HG03159 (cell line): ENCODE measurements around the gene ARHGAP22.
A peak's percentile ranks its signal among the peaks of the same experiment; 100 is the strongest.

ENCODE experiments used
- ATAC-seq: cut with Tn5 transposase; IDR thresholded peaks from one replicate; pipeline ENCODE4 v1.9.1; 2021; ENCODE audit warnings: mild to moderate bottlenecking, moderate library complexity; ENCODE audit not compliant: unreplicated experiment

The ARHGAP22 gene

GRCh38 chr10:48634198-48634983 lies 29.5 kb upstream of the ARHGAP22 start:
- peak; percentile 86 for ATAC-seq

DNA sequence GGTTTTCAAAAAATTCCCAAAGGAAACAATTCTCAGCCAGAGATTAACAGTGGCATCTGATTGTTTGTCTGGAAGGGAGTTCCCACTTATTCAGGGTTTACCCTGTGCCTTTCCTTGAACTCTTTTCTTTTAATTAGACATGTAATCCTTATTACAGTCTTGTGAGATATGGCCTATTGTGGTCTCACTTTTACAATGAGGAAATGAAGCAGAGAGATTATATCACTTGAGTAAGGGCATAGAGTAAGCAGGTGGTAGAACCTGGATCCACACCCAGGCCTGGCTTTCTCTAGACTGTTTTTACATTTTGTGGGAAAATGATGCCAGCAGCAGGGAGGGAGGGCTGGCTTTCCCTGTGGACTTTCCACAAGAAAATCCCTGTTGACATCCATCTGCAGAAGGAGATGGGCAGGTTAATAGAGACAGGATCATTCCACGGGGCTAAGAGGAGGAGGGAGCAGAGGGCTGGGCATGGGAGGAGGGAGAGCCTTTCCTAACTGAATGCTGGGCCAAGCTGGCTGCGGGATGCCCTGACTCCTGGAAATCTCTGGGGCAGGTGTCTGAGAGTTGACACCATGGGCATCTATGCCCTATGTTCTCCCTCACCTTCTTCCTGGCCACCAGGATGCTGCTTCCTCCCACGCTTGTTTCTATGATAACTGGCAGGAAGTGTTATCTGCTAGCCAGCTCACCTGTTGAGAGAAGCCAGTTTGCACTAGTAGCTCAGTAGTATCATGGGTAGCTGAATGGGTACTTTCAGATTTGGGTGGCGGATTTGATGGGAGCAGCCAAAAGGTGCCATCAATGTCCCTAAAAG lies 28.7 kb upstream of the ARHGAP22 start:
- peak; percentile 37 for ATAC-seq

GRCh38 chr10:48632166-48632565 lies 27.3 kb upstream of the ARHGAP22 start:
- ATAC-seq, result no peak

GRCh38 chr10:48627984-48628609 lies 23.2 kb upstream of the ARHGAP22 start:
- ATAC-seq, result no peak

DNA sequence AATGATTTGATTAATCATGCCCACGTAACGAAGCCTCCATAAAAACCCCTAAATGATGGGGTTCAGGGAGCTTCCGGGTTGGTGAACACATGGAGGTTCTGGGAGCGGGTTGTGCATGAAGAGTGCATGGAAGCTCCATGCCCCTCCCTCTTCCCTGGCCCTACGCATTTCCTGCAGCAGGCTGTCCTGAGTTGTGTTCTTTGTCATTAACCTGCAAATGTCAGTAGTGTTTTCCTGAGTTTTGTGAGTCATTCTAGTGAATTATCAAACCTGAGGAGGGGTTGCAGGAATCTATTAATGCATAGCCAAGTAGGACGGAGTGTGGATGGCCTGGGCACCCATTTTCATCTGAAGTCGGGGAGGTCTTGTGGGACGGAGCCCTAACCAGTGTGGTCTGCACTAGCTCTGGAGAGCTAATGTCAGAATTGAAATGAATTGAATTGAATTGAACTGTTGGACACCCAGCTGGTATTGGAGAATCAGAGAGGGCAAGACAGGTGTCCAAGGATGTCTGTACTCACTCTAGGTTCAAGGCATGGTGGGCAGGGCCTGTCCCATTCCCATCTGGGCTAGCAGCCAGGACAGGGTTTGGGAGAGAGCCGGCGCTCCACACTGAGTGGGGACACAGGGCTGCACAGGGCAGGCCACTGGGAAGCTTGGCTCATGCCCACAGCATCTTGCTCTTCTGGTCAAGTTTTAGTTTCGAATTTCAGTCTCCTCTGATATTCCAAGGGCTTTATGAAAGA lies 22.3 kb upstream of the ARHGAP22 start:
- ATAC-seq, result no peak

DNA sequence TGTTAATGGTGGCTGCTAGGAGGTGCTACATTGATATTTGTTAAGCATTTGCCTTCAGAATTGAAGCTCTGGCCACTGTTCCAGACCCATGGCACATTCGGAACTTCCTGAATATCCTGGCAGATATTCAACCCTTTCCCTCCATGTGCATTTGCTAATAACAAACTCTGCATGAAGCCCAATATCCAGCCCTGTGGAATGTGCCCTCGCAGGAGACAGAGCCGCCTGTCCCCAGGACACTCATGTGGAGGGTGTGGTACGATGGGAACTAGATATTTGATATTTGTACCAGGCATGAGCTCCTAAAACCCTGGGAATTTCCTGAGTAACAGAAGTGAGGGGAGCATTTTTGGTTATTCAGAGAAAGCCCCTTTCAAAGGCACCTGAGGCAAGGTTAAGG lies 21.6 kb upstream of the ARHGAP22 start:
- ATAC-seq, result no peak

DNA sequence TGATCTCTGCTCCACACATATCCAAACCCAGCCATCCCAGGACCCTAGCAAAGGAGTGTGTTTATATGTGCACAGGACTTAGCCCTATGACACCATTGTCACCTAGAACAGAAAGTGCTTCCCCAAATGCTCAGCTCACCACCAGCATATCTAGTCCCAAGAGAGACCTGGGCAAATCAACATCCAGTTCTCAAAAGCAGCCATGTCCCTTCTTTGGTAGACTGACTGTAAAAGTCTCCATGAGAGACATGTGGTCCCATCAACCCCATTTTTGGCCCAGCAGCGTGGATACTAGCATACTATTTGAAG lies 20.9 kb upstream of the ARHGAP22 start:
- no peak for ATAC-seq

GRCh38 chr10:48623607-48624132 lies 18.8 kb upstream of the ARHGAP22 start:
- no peak for ATAC-seq

DNA sequence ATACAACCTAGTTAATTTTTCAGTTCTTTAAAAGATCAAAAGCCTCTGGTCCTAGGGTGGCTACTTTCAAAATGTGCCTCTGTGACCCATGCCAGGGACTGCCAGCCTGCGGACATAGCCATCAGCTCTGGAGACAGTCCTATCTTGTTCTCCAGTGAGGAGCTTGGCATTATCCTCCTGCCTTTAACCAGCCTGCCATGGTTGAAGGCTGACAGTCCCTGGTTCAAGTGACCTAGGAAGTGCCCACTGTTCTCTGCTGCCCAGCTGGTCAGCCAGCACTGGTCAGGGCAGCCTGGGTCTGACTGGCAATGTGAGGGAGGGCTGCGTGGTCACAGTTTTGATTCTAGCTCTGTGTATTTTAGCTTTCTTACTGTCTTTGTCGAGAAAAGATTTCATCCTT lies 18.1 kb upstream of the ARHGAP22 start:
- ATAC-seq, result no peak

DNA sequence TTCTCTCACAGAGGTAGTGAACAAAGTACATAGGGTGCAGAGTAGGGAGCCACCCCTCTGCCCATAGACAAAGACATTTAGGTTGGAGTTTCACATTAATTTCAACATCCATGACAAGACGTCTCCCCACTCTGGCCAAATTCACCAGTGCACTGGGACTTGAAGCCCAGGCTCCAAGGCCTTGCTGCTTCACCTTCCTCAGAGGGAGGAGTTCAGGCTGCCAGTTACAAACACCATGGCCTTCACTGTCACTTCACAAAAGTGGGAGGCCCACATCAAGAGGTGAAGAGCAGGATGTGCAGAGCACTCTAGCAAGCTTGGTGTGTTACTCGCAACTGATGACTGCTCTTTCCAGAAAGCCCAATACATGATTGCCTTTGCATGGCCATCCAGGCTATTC lies 15.8 kb upstream of the ARHGAP22 start:
- ATAC-seq, result no peak

DNA sequence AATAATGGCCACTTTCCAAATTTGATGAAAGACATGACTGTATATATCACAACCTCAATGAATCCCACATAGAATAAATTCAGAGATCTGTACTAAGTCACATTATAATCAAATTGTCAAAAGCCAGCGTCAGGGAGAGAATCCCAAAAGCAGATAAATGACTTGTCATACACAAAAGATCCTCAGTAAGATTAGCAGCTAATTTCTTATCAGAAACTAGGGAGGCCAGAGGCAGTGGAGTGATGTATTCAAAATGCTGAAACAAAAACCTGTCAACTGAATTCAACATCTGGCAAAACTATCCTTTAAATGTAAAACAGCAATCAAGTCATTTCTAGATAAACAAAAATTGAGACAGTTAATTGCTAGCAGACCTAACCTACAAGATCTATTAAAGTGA lies 11.6 kb upstream of the ARHGAP22 start:
- ATAC-seq, result no peak

GRCh38 chr10:48614481-48615390 lies 9.9 kb upstream of the ARHGAP22 start:
- peak; percentile 65 for ATAC-seq

DNA sequence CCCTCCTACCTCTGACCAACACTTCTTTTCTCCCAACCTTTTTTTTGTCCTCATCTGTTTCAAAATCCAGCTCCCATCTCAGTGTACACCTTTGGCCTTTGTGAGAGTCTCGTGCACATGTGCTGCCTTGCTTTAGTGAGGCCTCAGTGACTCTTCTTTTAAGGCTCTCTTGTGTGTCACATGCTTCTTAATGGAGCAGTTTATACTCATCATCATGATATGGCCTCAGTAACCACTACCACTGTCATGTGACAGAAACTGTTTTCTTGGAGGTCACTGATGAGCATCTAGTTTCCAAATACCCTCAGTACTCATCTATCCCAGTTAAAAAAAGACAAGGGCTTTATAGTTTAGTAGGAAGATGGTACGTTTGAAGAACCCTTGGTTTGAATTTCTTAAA lies 8.1 kb upstream of the ARHGAP22 start:
- ATAC-seq, result no peak

DNA sequence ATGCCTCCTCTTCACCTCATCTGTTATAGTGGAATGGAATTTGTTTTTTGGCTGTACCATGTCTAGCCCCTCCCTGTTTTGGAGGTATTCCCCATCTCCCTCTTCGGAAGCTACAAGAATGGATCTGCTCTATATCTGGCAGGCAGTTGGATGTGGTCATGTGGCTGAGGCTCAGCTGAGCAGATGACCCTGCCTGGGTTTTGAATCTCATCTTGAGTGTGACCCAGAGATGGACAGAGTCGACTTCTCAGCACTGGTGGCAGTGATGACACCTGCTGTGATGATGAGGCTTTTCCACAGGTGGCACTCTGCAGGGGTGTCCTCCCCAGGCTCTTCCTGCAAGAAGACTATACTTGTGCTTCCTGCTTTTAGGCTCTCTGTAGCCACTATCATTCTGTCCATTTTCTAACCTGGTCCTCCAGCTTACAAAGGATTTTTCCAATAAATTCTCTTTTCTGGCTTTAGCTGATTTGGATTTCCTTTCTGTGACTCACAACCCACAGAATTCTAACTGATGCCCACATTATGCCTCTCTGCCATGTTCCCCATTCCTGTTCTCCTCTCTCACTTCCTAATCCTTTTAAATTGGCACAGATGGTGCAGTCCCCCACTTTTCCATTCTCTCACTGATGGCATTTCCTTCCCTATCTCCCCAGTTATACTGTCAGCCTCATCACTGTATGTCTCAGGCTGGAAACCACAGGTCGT lies 7.5 kb upstream of the ARHGAP22 start:
- ATAC-seq, result no peak

- no peak for ATAC-seq
These were observed 6.3 kb upstream of the ARHGAP22 start for GRCh38 chr10:48611133-48611532.

- no peak for ATAC-seq
These were observed 5.8 kb upstream of the ARHGAP22 start for GRCh38 chr10:48610585-48611093.

DNA sequence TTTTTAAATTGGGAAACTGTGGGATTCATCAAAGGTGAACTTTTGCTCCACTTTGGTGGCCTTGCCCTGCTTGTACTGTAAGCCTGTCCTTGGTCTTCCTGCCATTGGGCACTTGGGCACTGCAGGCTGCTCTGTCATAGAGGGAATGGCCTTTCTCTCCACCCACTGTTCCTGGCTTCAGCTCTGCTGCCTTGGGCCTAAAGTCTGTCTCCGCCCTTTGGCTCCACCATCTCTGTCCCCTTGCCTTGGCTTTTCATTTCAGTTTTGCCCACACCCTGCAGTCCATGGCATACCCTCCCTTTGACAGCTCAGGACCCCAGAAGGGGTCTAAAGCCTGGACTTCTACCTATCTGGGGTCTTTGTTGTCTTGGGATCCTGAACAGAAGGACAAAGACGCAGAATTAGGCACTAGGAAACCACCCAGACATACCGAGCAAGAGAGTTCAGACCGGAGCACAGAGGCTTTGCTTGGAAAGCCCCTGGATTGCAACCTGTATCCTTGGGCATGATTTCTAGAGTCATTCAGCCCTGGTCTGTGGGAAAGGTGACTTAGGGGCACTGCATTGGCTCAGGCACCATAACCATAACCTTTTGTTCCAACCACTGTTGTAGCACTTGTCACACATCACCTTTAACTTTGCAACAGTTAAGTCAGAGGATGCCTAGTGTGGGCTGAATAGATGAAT lies 5.2 kb upstream of the ARHGAP22 start:
- ATAC-seq, result no peak

DNA sequence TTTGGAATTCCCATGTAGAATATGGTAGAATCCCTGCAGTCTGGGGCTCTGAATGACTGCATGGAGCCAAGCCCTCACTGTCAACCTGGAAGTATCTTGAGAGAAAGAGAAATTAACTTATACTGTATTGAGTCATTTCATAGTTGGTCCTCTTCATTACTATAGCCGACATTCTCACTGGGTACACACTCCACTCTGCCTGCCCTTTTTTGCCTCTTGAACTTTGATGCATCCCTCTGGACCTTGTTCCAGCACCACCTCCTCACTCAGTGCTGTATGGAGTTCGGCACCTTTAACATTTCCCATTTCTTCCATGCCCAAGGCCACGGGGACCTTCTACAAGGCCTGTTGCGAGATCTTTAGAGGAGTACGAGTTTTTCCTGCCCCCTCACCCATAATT lies 4.6 kb upstream of the ARHGAP22 start:
- no peak for ATAC-seq

GRCh38 chr10:48608976-48609375 lies 4.1 kb upstream of the ARHGAP22 start:
- ATAC-seq, result no peak
